OCI-LY3 (cell line): ENCODE data around the gene KCTD16.

Experiments used
- H2AFZ ChIP-seq: fragments of 200-600, 300-600 bp; shearing (Covaris generic); 2 replicates; pipeline ENCODE4 v1.6.0; 2014; ENCODE audit warnings: antibody characterized with exemption, low read depth, low read length
- H3K27ac ChIP-seq: fragments of 200-600, 300-600 bp; sonication (generic); 2 replicates; pipeline ENCODE4 v1.5.1; 2014; ENCODE audit warnings: mild to moderate bottlenecking, low read length, moderate library complexity, mixed read lengths
- H3K27me3 ChIP-seq: fragments of 200-600, 300-600 bp; sonication (generic); 2 replicates; pipeline ENCODE4 v1.6.1; 2014; ENCODE audit warnings: low read depth, low read length, mixed read lengths
- H3K36me3 ChIP-seq: fragments of 200-600, 300-600 bp; sonication (generic); replicated peaks from 2 replicates; pipeline ENCODE3; 2014; ENCODE audit warnings: low read depth, low read length, mixed read lengths
- H3K4me1 ChIP-seq: fragments of 300-600, 200-600 bp; sonication (generic); 2 replicates; pipeline ENCODE4 v1.6.1; 2014; ENCODE audit warnings: low read length, mixed read lengths
- H3K4me2 ChIP-seq: fragments of 200-600, 300-600 bp; sonication (generic); 2 replicates; pipeline ENCODE4 v1.6.1; 2014; ENCODE audit warnings: low read length, mixed read lengths
- H3K4me3 ChIP-seq: fragments of 300-600, 200-600 bp; sonication (generic); 2 replicates; pipeline ENCODE4 v1.5.1; 2014; ENCODE audit warnings: antibody characterized with exemption, mild to moderate bottlenecking, low read length, moderate library complexity
- H3K79me2 ChIP-seq: fragments of 300-600, 200-600 bp; shearing (Covaris generic); 2 replicates; pipeline ENCODE4 v1.6.1; 2014; ENCODE audit warnings: mild to moderate bottlenecking, low read length, mixed read lengths
- H3K9ac ChIP-seq: fragments of 300-600, 200-600 bp; shearing (Covaris generic); 2 replicates; pipeline ENCODE4 v1.6.0; 2014; ENCODE audit warnings: mild to moderate bottlenecking, low read length, moderate library complexity
- H3K9me3 ChIP-seq: fragments of 200-600, 300-600 bp; shearing (Covaris generic); 2 replicates; pipeline ENCODE4 v1.6.1; 2014; ENCODE audit warnings: low read length, mixed read lengths; ENCODE audit not compliant: insufficient read depth
- H4K20me1 ChIP-seq: fragments of 200-600, 300-600 bp; sonication (generic); 2 replicates; pipeline ENCODE4 v1.6.1; 2016; ENCODE audit warnings: low read length, mixed read lengths; ENCODE audit not compliant: insufficient read depth
- CTCF ChIP-seq: fragments of 200-600, 300-600 bp; sonication (generic); IDR thresholded peaks from 2 replicates; pipeline ENCODE4 v1.5.1; 2014; ENCODE audit warnings: antibody characterized with exemption, low read length, low read depth
- EZH2phosphoT487 ChIP-seq: fragments of 200-600 bp; shearing (Covaris generic); IDR thresholded peaks from 2 replicates; pipeline ENCODE4 v1.6.1; 2018; ENCODE audit warnings: antibody characterized with exemption, mixed run types, low read depth

Gene KCTD16

DNA sequence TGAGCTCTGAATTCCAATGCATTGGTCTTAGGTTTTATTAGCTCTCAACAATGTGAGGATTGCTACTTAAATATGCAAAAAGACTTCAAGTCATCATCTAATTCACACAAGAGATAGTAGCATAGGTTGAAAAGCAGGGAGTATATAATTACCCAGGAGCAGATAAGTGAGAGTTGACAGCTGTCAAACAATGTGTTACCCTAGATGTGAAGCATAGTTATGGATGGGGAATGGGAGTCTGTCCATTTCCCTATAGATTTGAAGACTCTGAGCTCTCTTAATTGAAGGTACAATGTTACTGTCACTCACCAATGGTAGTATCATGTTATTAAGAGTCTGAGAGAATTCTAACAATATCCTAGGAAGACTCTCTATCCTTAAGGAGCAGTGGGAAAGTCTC lies 160.7 kb downstream of the KCTD16 start:
- no peaks in the 10 kb centered on the region for H4K20me1 ChIP-seq
- H3K36me3 ChIP-seq, result no peaks in the 10 kb centered on the region
- no peaks in the 10 kb centered on the region for H3K9me3 ChIP-seq
- no peak overlapping the region for H3K27ac ChIP-seq
- TF ChIP-seq CTCF, result no peak
- no peak for TF ChIP-seq EZH2phosphoT487
- no peak overlapping the region for H3K4me3 ChIP-seq
- H3K4me1 ChIP-seq, result no peaks in the 10 kb centered on the region
- H3K4me2 ChIP-seq, result no peak overlapping the region
- no peaks in the 10 kb centered on the region for H3K27me3 ChIP-seq
- H3K79me2 ChIP-seq, result no peaks in the 10 kb centered on the region
- H2AFZ ChIP-seq, result no peak overlapping the region
- no peak overlapping the region for H3K9ac ChIP-seq

GRCh38 chr5:144332265-144332664 lies 161.6 kb downstream of the KCTD16 start:
- Histone ChIP-seq H3K27me3 (no peaks in the 10 kb centered on the region), H3K4me3 (no peak overlapping the region), H3K9me3 (no peaks in the 10 kb centered on the region), H3K4me1 (no peaks in the 10 kb centered on the region), H3K79me2 (no peaks in the 10 kb centered on the region), H3K27ac (no peak overlapping the region), H3K9ac (no peak overlapping the region), H2AFZ (no peak overlapping the region), H4K20me1 (no peaks in the 10 kb centered on the region), H3K4me2 (no peak overlapping the region), H3K36me3 (no peaks in the 10 kb centered on the region)
- TF ChIP-seq CTCF, result no peak; the same call in 1 of the 2 replicates
- no peak for TF ChIP-seq EZH2phosphoT487

DNA sequence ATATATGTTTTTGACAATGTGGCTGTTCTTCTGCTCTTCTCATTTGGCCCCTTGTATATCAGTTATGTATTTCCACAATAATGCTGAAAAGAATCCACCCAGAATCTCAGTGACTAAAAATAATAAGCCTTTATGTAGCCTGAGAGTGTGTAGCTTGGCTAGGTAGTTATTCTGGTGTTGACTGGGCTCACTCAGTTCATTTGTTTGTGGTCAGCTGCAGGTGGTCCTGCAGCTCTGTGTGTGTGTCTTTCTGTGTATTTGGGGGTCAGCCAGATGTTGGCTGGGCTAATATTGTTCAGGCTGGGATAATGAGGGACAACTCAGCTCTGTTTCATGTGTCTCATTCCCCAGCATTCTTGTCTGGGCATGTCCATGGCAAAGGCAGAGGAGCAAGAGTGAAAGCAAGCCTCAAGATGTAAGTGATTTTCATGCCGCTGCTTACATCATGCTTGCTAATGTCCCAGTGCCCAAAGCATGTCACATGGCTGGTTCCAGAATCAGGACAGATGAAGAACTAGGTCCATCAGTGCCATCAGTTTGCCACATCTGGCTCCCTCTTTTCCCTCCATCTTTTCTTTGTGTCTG lies 162.8 kb downstream of the KCTD16 start:
- Histone ChIP-seq H3K27me3 (no peaks in the 10 kb centered on the region), H4K20me1 (no peaks in the 10 kb centered on the region), H3K36me3 (no peaks in the 10 kb centered on the region), H3K79me2 (no peaks in the 10 kb centered on the region), H3K9ac (no peak overlapping the region), H3K27ac (no peak overlapping the region), H3K4me1 (no peaks in the 10 kb centered on the region), H3K4me3 (no peak overlapping the region), H2AFZ (no peak overlapping the region), H3K4me2 (no peak overlapping the region), H3K9me3 (no peaks in the 10 kb centered on the region)
- TF ChIP-seq EZH2phosphoT487, result no peak
- no peak for TF ChIP-seq CTCF

DNA sequence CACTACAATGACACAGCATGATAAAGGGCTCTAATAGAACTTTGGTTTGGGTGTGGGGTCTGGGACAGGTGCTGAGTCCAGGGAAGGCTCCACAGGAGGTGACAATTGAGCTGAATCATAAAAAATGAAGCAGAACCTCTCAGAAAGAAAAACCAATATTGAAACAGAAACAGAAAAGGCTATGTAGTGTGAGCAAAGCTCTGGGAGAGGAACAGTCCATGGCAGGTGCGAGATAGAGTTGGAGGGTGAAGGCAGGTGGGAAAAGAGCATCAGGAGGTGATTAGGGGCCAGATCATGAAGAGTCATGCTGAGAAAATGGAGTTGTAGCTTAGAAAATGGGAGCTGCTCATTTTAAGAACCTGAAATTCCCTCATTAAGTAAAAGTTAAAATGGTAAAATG lies 164.9 kb downstream of the KCTD16 start:
- H3K4me2 ChIP-seq, result no peak overlapping the region
- H4K20me1 ChIP-seq, result no peaks in the 10 kb centered on the region
- no peak overlapping the region for H3K27ac ChIP-seq
- no peaks in the 10 kb centered on the region for H3K9me3 ChIP-seq
- no peak overlapping the region for H3K9ac ChIP-seq
- H3K4me3 ChIP-seq, result no peak overlapping the region
- no peak overlapping the region for H2AFZ ChIP-seq
- no peaks in the 10 kb centered on the region for H3K36me3 ChIP-seq
- H3K79me2 ChIP-seq, result no peaks in the 10 kb centered on the region
- no peaks in the 10 kb centered on the region for H3K27me3 ChIP-seq
- H3K4me1 ChIP-seq, result no peaks in the 10 kb centered on the region
- TF ChIP-seq EZH2phosphoT487 (no peak), CTCF (no peak)
